Motor neuron (in vitro differentiated cells): ENCODE data around the gene PLA2G10. TPM values are rescaled to one million over a fixed set of nuclear protein-coding genes. Genes with fewer than 3 reads are reported as not detected.
"Not testable (repeated sequence)": the region's sequence is repeated elsewhere in the genome, so short reads cannot be mapped to it uniquely, and the experiment has no call there.

Experiments used
- ATAC-seq, 8 experiments: fragments of 200-7000 bp; cut with Tn5 transposase; replicated peaks in 6 of 8; 2 replicates each; pipeline ENCODE4 v1.8.0; 2021; ENCODE audit warnings: mild to moderate bottlenecking in 8 of 8, moderate library complexity in 8 of 8
- H3K27ac ChIP-seq, 2 donors: fragments of 250-450 bp; sonication (Bioruptor Pico); 2 replicates each; pipeline ENCODE4 v1.9.0; 2021; ENCODE audit warnings: antibody characterized with exemption in 2 of 2, mild to moderate bottlenecking in 2 of 2, moderate library complexity in 1 of 2
- H3K4me1 ChIP-seq, 2 donors: fragments of 250-450 bp; sonication (Bioruptor Pico); replicated peaks in 1 of 2; 2 replicates each; pipeline ENCODE4 v1.6.1; 2021; ENCODE audit warnings: antibody characterized with exemption in 2 of 2, mild to moderate bottlenecking in 2 of 2, moderate library complexity in 1 of 2
- H3K4me3 ChIP-seq, 5 donors: fragments of 250-450 bp; sonication (Bioruptor Pico); 2 replicates each; pipeline ENCODE4 v1.9.0; 2021; ENCODE audit warnings: antibody characterized with exemption in 5 of 5, mild to moderate bottlenecking in 5 of 5, moderate library complexity in 4 of 5
- WGBS, 10 experiments: fragments of 450-650 bp; shearing (Covaris generic); methylation state at CpG; one replicate each; pipeline ENCODE4 v1.0.0; 2022; 5-methylcytosine and 5-hydroxymethylcytosine counted together
- in situ Hi-C, 9 experiments: fragments of 400-800 bp; cut with MboI; loops; one replicate each; pipeline ENCODE4 v1.15.0; 2021; ENCODE audit warnings: low sequenced_read_pairs in 9 of 9, low pct_unique_long_range_greater_than_20kb in 2 of 9; ENCODE audit not compliant: unreplicated experiment in 9 of 9
- total RNA-seq, 8 experiments: library from RNA; unstranded; fragments of 300-600 nt; gene quantifications; 2 replicates each; pipeline versions ENCODE4 v1.2.3 to v1.2.4, GENCODE V29; 2022

The PLA2G10 gene
- total RNA-seq, 8 experiments from 2014 or later = not detected

DNA sequence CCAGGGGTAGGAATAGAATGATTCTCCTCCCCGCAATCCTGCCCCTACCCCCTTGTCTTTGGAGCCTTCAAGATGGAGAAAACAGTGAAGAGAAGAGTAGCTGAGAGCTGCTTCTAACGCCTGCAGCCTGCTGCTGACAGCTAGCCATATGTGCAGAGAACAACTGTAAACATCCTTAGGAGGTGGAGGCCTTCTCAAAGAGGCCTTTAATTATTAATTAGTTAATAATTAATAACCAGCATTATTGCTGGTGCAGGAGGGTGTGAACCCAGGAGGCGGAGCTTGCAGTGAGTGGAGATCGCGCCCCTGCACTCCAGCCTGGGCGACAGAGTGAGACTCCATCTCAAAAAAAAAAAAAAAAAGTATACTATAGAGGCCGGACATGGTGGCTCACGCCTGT, 52.9 kb downstream of the PLA2G10 start:
- WGBS, 10 experiments = 50 to 100% (median 89%) methylated on average over 1 to 7 of the region's 8 CpGs; no CpG with 5 or more reads in 3 of the 10 experiments
- ATAC-seq = no peak
- H3K4me1 ChIP-seq = peaks cover 9 to 16% of the 10 kb centered on the region in 2 donors
- H3K27ac ChIP-seq = no peak overlapping the region
- in situ Hi-C loops = no loop called here
- H3K4me3 ChIP-seq = no peak overlapping the region

DNA sequence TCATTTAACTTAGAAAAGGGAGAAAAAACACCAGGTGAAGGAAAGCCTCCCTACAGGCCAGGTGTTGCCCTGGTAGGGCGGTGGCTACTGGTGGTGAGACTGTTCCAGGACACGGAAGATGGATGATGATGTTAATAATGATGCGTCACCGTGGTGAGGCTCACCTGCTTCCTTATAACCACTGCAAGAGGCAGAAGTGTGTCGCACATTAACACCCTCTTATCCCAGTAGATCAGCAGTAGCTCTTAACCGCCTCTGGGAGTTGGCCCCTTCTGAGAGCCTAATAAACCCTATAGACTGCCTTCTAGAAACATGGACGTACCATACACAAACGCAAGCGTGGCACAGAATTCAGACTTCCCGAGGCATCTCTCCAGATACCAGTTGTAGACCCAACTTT, 53.6 kb downstream of the PLA2G10 start:
- 80 to 100% (median 91%) methylated on average over 1 to 9 of the region's 10 CpGs; no CpG with 5 or more reads in 1 of the 10 experiments for WGBS, 10 experiments
- in situ Hi-C loops = no loop called here
- no peak overlapping the region for H3K27ac ChIP-seq
- H3K4me1 ChIP-seq = peaks cover 13 to 23% of the 10 kb centered on the region in 2 donors
- ATAC-seq = no peak
- H3K4me3 ChIP-seq = no peak overlapping the region

- Histone ChIP-seq H3K4me1 (peaks cover 18 to 32% of the 10 kb centered on the region in 2 donors), H3K4me3 (peak overlapping the region in 3 of 5 donors; percentile 7 to 18 (median 16)), H3K27ac (peak overlapping the region in 1 of 2 donors; percentile 71)
- in situ Hi-C loops, ATAC-seq: not testable (repeated sequence)
- WGBS, 10 experiments = no CpG with 5 or more reads among the region's 1 CpG
Observed at GRCh38 chr16:14636951-14637240, 57.2 kb downstream of the PLA2G10 start.

DNA sequence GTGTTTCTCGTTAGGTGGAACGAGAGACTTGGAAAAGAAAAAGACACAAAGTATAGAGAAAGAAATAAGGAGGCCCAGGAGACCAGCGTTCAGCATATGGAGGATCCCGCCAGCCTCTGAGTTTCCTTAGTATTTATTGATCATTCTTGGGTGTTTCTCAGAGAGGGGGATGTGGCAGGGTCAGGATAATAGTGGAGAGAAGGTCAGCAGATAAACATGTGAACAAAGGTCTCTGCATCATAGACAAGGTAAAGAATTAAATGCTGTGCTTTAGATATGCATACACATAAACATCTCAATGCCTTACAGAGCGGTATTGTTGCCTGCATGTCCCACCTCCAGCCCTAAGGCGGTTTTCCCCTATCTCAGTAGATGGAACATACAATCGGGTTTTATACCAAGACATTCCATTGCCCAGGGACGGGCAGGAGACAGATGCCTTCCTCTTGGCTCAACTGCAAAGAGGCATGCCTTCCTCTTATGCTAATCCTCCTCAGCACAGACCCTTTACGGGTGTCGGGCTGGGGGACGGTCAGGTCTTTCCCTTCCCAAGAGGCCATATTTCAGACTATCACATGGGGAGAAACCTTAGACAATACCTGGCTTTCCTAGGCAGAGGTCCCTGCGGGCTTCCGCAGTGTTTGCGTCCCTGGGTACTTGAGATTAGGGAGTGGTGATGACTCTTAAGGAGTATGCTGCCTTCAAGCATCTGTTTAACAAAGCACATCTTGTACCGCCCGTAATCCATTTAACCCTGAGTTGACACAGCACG, 57.7 kb downstream of the PLA2G10 start:
- 8 to 100% (median 23%) methylated on average over 1 to 5 of the region's 17 CpGs; no CpG with 5 or more reads in 2 of the 10 experiments for WGBS, 10 experiments
- in situ Hi-C loops, ATAC-seq: not testable (repeated sequence)
- Histone ChIP-seq H3K27ac (peak overlapping the region in 1 of 2 donors; percentile 71), H3K4me1 (peaks cover 18 to 33% of the 10 kb centered on the region in 2 donors), H3K4me3 (peak overlapping the region in 4 of 5 donors; percentile 7 to 18 (median 14))

GRCh38 chr16:14635395-14636165, 58.5 kb downstream of the PLA2G10 start:
- peaks cover 18 to 33% of the 10 kb centered on the region in 2 donors for H3K4me1 ChIP-seq
- no peak overlapping the region for H3K4me3 ChIP-seq
- 31 to 100% (median 56%) methylated on average over 1 to 9 of the region's 12 CpGs for WGBS, 10 experiments
- in situ Hi-C loops = no loop called here
- ATAC-seq = no peak
- H3K27ac ChIP-seq = no peak overlapping the region

- 23 to 86% (median 66%) methylated on average over 1 to 5 of the region's 7 CpGs; no CpG with 5 or more reads in 1 of the 10 experiments for WGBS, 10 experiments
- peak overlapping the region; percentile 63 to 92 (median 79) for H3K4me3 ChIP-seq
- in situ Hi-C loops = no loop called here
- no peak overlapping the region for H3K27ac ChIP-seq
- ATAC-seq = no peak
- H3K4me1 ChIP-seq = peaks cover 18 to 33% of the 10 kb centered on the region in 2 donors
Observed at GRCh38 chr16:14634389-14634725, 59.8 kb downstream of the PLA2G10 start.

DNA sequence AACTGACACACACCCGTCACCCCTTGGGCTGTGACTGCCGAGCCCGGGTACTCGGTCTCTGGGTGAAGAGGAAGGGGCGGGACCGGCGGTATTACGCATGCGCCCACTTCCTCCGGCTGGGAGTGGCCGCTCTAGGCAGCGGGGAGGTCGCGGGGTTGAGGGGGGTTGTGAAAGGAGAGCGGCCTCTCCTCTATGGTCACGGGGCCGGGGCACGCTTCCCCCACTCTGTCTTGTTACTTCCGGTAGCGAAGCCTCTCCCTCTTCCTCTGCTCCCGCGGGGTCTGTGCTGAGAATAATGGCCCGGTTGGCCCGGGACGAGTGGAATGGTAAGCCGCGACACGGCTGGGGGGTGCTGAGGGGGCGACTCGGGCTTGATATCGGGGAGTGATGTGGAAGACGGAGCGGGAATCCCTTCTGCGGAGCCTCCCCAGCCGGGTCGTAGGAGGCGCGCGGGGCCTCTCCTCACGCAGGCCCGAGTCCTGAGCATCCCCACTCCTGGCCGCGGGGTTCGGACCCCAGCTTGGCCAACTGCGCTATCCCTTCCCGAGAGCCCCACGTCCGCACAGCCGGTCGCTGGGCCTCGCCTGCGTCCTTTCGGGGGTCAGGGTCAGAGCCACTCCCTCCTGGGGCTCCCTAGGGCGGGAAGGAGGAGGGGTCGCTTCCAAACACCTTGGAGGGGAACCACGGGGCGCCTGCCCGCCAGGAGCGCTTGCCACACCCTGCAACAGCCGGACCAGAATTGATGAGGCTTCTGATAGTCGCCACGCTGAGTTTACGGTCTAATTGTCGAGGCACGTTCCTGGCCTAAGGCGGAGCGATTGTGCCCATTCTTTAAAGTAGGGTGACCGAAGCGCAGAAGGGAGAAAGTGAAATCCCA, 61.2 kb downstream of the PLA2G10 start, which contains the start of gene BFAR:
Gene BFAR (plus strand): TSS at position 259 of the 877 bp plus-strand sequence. CDS start 11,396 bp downstream, outside the sequence.
- H3K4me3 ChIP-seq = peak within 1 kb of the TSS; percentile 63 to 92 (median 79)
- peaks cover 22 to 38% of the 10 kb centered on the region in 2 donors for H3K4me1 ChIP-seq
- 0 to 3% (median 0%) methylated on average over 2 to 28 of the region's 69 CpGs; no CpG with 5 or more reads in 3 of the 10 experiments for WGBS, 10 experiments
- in situ Hi-C loops = no loop called here
- peak within 1 kb of the TSS; percentile 76 to 83 for H3K27ac ChIP-seq
- ATAC-seq = peak; percentile 63 to 89 (median 86)

GRCh38 chr16:14630620-14631330, 63.3 kb downstream of the PLA2G10 start:
- H3K4me1 ChIP-seq = peaks cover 8 to 18% of the 10 kb centered on the region in 2 donors
- ATAC-seq, in situ Hi-C loops: not testable (repeated sequence)
- H3K4me3 ChIP-seq = peak overlapping the region; percentile 71 to 93 (median 86)
- peak overlapping the region; percentile 21 to 53 for H3K27ac ChIP-seq
- 0 to 97% (median 90%) methylated on average over 2 to 20 of the region's 29 CpGs; no CpG with 5 or more reads in 1 of the 10 experiments for WGBS, 10 experiments

DNA sequence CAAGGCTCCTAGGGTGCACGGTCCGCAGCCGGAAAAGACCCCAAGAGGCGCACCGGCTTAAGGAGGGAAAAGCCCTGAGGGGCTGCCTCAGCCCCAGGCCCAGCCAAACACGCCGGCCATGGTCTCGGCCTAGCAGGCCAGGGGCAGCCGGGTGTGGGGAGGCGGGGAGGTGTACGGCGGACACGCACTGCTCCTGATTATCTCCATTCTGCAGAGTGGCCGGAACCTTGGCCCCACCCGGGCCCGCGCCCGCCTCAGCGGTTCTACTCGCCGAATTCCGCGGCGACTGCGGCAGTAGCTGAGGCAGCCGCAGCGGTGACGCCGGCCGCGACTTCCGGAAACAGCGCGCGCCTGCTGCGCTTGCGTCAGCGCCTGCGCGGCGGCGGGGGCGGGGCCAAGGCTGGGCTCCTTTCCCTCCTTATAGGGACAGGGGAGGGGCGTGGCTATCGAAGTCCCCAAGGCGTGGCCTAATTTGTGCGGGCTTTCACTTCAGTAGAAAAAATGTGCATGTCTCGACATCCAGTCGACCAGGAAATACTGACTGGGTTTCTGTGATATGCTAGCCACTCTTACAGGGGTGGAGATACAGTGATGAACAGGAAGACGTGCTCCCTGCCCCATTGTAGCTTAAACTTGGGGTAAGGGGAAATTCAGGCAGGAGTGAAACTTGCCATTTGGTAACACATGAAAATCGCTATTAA, 64.0 kb downstream of the PLA2G10 start, which contains the start of gene PARN:
Gene PARN (minus strand): TSS at position 342 of the 701 bp plus-strand sequence. CDS start 135 bp downstream, at position 207.
- peak within 1 kb of the TSS; percentile 71 to 93 (median 86) for H3K4me3 ChIP-seq
- 0 to 100% (median 0%) methylated on average over 1 to 7 of the region's 51 CpGs; no CpG with 5 or more reads in 5 of the 10 experiments for WGBS, 10 experiments
- peak; percentile 45 to 74 (median 68) for ATAC-seq

DNA sequence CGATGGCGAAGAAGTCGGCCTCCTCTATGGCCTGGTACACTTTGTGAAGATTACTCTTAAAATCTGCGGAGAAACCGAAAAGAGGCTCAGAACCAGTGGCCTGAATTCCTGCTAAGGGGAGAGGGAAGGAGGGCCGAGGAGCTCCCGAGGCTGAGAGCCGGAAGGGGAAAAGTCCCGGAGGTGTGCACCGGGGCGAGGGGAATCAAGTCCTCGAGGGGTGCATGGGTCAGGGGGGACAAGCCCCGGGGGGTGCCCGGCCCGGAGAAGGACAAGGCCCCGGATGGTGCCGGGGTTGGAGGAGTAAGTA, 64.5 kb downstream of the PLA2G10 start:
- in situ Hi-C loops = no loop called here
- peaks cover 8 to 14% of the 10 kb centered on the region in 2 donors for H3K4me1 ChIP-seq
- H3K4me3 ChIP-seq = peak overlapping the region; percentile 71 to 93 (median 86)
- 0 to 6% (median 1%) methylated on average over 1 to 7 of the region's 17 CpGs; no CpG with 5 or more reads in 4 of the 10 experiments for WGBS, 10 experiments
- H3K27ac ChIP-seq = peak overlapping the region; percentile 82 to 94
- peak in 2 of 8 experiments; percentile 0 to 2 for ATAC-seq

More for the DNA sequence above, 64.0 kb downstream of the PLA2G10 start, which contains the start of gene PARN:
- Histone ChIP-seq H3K4me1 (peaks cover 8 to 14% of the 10 kb centered on the region in 2 donors), H3K27ac (peak within 1 kb of the TSS; percentile 82 to 94)
- in situ Hi-C loops = no loop called here

- Histone ChIP-seq H3K27ac (peak overlapping the region; percentile 82 to 94), H3K4me3 (peak overlapping the region; percentile 71 to 93 (median 86)), H3K4me1 (peaks cover 4 to 9% of the 10 kb centered on the region in 2 donors)
- no peak for ATAC-seq
- 16 to 90% (median 47%) methylated on average over 2 to 11 of the region's 12 CpGs for WGBS, 10 experiments
- in situ Hi-C loops = no loop called here
Observed at GRCh38 chr16:14628806-14629611, 65.1 kb downstream of the PLA2G10 start.
